Prostate gland (tissue), 2 donors: ENCODE data around the gene LRRC23. TPM values are rescaled to one million over a fixed set of nuclear protein-coding genes. Genes with fewer than 3 reads are reported as not detected.

Source experiments
- DNase-seq: peaks from one replicate; pipeline ENCODE4 v3.0.0-alpha.2; 2019; ENCODE audit warnings: low spot score
- H3K27ac ChIP-seq, 2 donors: fragments of 200-600 bp; sonication (generic); 2 replicates each; pipeline ENCODE4 v1.5.1; 2017 to 2019
- H3K27me3 ChIP-seq: fragments of 200-600 bp; sonication (generic); replicated peaks from 2 replicates; pipeline ENCODE4 v1.5.1; 2019; ENCODE audit not compliant: insufficient read depth
- H3K36me3 ChIP-seq, 2 donors: fragments of 200-600 bp; sonication (generic); 1 replicate in 1 of 2; 2 replicates in 1 of 2; pipeline versions ENCODE4 v1.5.1 to v1.8.1; 2017 to 2019
- H3K4me1 ChIP-seq: fragments of 200-600 bp; sonication (generic); replicated peaks from 2 replicates; pipeline ENCODE4 v1.5.1; 2019
- H3K4me3 ChIP-seq, 2 donors: fragments of 200-600 bp; sonication (generic); 2 replicates each; pipeline ENCODE4 v1.5.1; 2017 to 2019
- H3K9me3 ChIP-seq: fragments of 200-600 bp; sonication (generic); 2 replicates; pipeline ENCODE4 v1.5.1; 2017
- CTCF ChIP-seq, 4 experiments: fragments of 200-600 bp in 2 of 4; fragments of 450-650 bp in 2 of 4; sonication (generic) in 2 of 4; IDR thresholded peaks; 1 replicate in 3 of 4; 2 replicates in 1 of 4; pipeline ENCODE4 v1.5.1; 2016 to 2019; ENCODE audit warnings: antibody characterized with exemption in 4 of 4, mild to moderate bottlenecking in 2 of 4, moderate library complexity in 2 of 4
- POLR2A ChIP-seq: fragments of 450-650 bp; IDR thresholded peaks from one replicate; pipeline ENCODE4 v1.6.1; 2016; ENCODE audit warnings: antibody characterized with exemption, mild to moderate bottlenecking
- POLR2AphosphoS5 ChIP-seq: sonication (generic); formaldehyde crosslinking; IDR thresholded peaks from one replicate; pipeline ENCODE4 v1.6.1; 2017; ENCODE audit warnings: antibody characterized with exemption
- WGBS: methylation state at CpG from one replicate; pipeline ENCODE4 v1.1.5; 2018; 5-methylcytosine and 5-hydroxymethylcytosine counted together
- intact Hi-C: fragments of 100-400 bp; cut with DNase I; formaldehyde crosslinking; loops from one replicate; pipeline ENCODE4 v1.14.2; 2022
- total RNA-seq, 2 donors: library from RNA; depleted of rRNA; stranded (reverse); fragments of >200 nt; gene quantifications; one replicate each; pipeline ENCODE4 v1.1.0, GENCODE V29; 2016

LRRC23 gene
- total RNA-seq: 10 to 100 TPM; 15.9 to 25.3 TPM

- TF ChIP-seq POLR2AphosphoS5 (peak; percentile 98), POLR2A (peak; percentile 50), CTCF (IDR thresholded peaks at IDR 0.05) (no peak)
- peak within 1 kb of the TSS; percentile 78 to 82 for H3K27ac ChIP-seq
- no peaks in the 10 kb centered on the region for H3K36me3 ChIP-seq
- no peaks in the 10 kb centered on the region for H3K9me3 ChIP-seq
- H3K27me3 ChIP-seq: no peaks in the 10 kb centered on the region
- intact Hi-C loops: no loop called here
- WGBS: 3% methylated on average over 34 of the region's 34 CpGs
- peak; percentile 97 for DNase-seq
- no peaks in the 10 kb centered on the region for H3K4me1 ChIP-seq
- H3K4me3 ChIP-seq: peak within 1 kb of the TSS; percentile 48 to 60
Measured at GRCh38 chr12:6904280-6905276, at the start of gene LRRC23. Gene LRRC23 (plus strand): TSS chr12:6904822. CDS start chr12:6905634, 812 bp downstream.

- Histone ChIP-seq H3K4me1 (peaks cover 12% of the 10 kb centered on the region), H3K36me3 (peaks cover 0 to 17% of the 10 kb centered on the region in 2 donors), H3K27ac (no peak overlapping the region), H3K9me3 (no peaks in the 10 kb centered on the region), H3K27me3 (no peaks in the 10 kb centered on the region), H3K4me3 (no peak overlapping the region)
- no peak for DNase-seq
- TF ChIP-seq POLR2AphosphoS5: no peak
- no peak for TF ChIP-seq CTCF (IDR thresholded peaks at IDR 0.05)
- no peak for TF ChIP-seq POLR2A
- intact Hi-C loops: no loop called here
- 92% methylated on average over 14 of the region's 14 CpGs for WGBS
Measured at GRCh38 chr12:6855322-6855721, 49.3 kb upstream of the LRRC23 start.

- WGBS: 98% methylated on average over 2 of the region's 2 CpGs
- no peak for DNase-seq
- H3K4me1 ChIP-seq: peaks cover 3% of the 10 kb centered on the region
- no peak for TF ChIP-seq POLR2AphosphoS5
- TF ChIP-seq POLR2A: no peak
- no peak for TF ChIP-seq CTCF (IDR thresholded peaks at IDR 0.05)
- peaks cover 5 to 33% of the 10 kb centered on the region in 2 donors for H3K36me3 ChIP-seq
- H3K4me3 ChIP-seq: no peak overlapping the region
- no peaks in the 10 kb centered on the region for H3K9me3 ChIP-seq
- H3K27ac ChIP-seq: no peak overlapping the region
- no peaks in the 10 kb centered on the region for H3K27me3 ChIP-seq
- intact Hi-C loops: no loop called here
Measured at GRCh38 chr12:6858799-6859198, 45.8 kb upstream of the LRRC23 start.

- Histone ChIP-seq H3K27ac (no peak overlapping the region), H3K9me3 (no peaks in the 10 kb centered on the region), H3K27me3 (no peaks in the 10 kb centered on the region), H3K36me3 (peaks cover 8 to 33% of the 10 kb centered on the region in 2 donors), H3K4me1 (no peaks in the 10 kb centered on the region), H3K4me3 (no peak overlapping the region)
- DNase-seq: no peak
- intact Hi-C loops: no loop called here
- 96% methylated on average over 9 of the region's 9 CpGs for WGBS
- TF ChIP-seq POLR2AphosphoS5 (no peak), POLR2A (no peak), CTCF (IDR thresholded peaks at IDR 0.05) (no peak)
Measured at GRCh38 chr12:6860116-6860515, 44.5 kb upstream of the LRRC23 start.

GRCh38 chr12:6860942-6861341 is 43.7 kb upstream of the LRRC23 start:
- DNase-seq: no peak
- intact Hi-C loops: no loop called here
- WGBS: 96% methylated on average over 7 of the region's 7 CpGs
- TF ChIP-seq POLR2A (no peak), CTCF (IDR thresholded peaks at IDR 0.05) (no peak), POLR2AphosphoS5 (no peak)
- Histone ChIP-seq H3K4me1 (no peaks in the 10 kb centered on the region), H3K27ac (no peak overlapping the region), H3K36me3 (peaks cover 9 to 33% of the 10 kb centered on the region in 2 donors), H3K27me3 (no peaks in the 10 kb centered on the region), H3K9me3 (no peaks in the 10 kb centered on the region), H3K4me3 (no peak overlapping the region)
